ENCODE results near the gene CNIH4.

CNIH4 gene

DNA sequence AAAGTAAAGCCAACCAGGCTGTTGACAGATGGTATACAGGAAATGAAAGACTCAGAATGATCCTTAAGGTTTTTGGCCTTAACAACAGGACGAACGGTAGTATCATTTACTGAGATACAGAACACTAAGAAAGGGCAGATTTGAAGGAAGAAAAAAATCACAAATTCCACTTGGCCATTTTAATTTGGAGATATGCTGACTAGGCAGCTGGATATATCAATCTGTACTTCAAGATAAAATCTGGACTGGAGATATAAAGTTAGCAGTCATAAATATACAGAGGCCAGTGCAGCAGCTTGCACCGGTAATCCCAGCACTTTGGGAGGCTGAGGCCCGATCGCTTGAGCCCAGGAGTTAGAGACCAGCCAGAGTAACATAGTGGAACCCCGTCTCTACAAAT, 28.0 kb upstream of the CNIH4 start:
- TF ChIP-seq, protein P1, sequence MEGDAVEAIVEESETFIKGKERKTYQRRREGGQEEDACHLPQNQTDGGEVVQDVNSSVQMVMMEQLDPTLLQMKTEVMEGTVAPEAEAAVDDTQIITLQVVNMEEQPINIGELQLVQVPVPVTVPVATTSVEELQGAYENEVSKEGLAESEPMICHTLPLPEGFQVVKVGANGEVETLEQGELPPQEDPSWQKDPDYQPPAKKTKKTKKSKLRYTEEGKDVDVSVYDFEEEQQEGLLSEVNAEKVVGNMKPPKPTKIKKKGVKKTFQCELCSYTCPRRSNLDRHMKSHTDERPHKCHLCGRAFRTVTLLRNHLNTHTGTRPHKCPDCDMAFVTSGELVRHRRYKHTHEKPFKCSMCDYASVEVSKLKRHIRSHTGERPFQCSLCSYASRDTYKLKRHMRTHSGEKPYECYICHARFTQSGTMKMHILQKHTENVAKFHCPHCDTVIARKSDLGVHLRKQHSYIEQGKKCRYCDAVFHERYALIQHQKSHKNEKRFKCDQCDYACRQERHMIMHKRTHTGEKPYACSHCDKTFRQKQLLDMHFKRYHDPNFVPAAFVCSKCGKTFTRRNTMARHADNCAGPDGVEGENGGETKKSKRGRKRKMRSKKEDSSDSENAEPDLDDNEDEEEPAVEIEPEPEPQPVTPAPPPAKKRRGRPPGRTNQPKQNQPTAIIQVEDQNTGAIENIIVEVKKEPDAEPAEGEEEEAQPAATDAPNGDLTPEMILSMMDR (conservative IDR thresholded peaks at IDR 0.05): no peak
- peak overlapping the region; percentile 98 for H3K27ac ChIP-seq

DNA sequence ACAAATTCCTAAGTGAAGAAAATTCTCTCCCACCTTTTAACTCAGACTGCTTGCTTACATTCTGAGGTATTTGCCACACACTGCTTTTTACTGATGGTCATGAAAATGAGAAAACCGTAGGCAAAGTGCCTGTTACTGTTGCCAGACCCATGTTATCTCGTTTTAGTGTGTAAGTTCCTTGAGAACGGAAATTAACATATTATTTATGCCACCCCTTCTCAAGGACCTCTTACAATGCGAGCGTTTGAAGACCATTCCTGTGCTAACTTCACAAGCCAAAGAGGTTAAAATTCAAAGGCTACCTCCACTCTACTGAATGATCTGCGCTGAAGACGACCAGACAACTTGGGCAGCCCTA, 27.2 kb upstream of the CNIH4 start:
- TF ChIP-seq, protein P1 (conservative IDR thresholded peaks at IDR 0.05): no peak
- H3K27ac ChIP-seq: peak overlapping the region; percentile 98

DNA sequence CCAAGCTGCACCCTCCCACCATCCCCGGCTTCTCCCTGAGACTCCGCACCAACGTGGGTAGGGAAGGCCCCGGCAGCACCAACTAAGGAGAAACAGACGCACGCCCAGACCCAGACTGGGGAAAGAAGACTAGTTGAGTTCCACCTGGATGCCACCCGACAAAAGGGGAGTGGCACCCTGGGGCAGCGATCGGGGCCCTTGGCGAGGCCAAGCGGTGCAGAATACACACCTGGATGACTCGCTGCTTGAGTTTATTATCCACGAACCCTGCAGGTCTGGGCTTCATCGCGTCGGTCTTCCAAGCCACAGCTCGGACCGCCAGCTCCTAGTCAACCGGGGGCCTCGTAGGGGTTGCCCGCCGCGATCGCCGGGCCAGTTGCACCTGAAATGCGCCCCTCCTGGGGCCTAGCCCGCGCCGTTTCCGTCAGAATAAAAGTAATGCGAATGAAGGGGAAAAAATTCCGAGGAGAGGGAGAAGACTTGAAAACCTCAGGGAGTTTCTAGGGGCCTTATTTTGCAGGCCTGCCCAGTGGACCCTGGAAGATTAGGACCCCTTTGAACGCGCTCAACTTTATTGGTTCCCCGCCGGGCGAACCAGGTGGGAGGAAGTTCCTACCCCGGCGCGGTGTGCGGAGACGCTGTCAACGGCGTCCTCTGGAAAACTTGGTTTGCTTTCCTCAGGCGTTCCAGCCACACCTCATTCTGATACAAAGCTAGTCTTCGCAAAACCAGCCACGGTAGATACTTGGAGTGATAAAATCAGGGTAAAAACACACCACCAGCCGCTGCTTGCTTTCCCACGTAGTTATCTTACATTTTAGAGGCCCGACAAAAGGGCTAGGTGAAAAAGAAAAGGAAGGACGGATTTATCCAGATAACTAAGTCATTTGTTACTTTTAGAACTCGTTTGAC, 26.6 kb upstream of the CNIH4 start, which contains the start of gene NVL:
Gene NVL, minus strand, starts transcription at position 331 of the 912 bp plus-strand sequence. Its CDS starts 45 bp downstream, at position 286.
- peak within 1 kb of the TSS; percentile 98 for H3K27ac ChIP-seq
- TF ChIP-seq, protein P1 (conservative IDR thresholded peaks at IDR 0.05): no peak

DNA sequence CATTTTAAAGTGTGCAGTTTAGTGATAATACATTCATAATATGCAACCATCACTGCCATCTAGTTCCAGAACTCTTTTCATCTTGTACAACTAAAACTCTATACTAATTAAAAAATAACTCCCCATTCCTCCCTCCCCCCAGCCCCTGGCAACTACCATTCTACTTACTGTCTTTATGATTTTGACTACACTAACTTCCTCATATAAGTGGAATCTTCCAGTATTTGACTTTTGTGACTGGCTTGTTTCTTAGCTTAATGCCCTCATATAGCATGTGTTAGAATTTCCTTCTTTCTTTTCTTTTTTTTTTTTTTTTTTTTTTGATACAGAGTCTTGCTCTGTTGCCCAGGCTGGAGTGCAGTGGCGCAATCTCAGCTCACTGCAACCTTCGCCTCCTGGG, 25.4 kb upstream of the CNIH4 start:
- H3K27ac ChIP-seq: peak overlapping the region; percentile 98
- TF ChIP-seq, protein P1 (conservative IDR thresholded peaks at IDR 0.05): no peak

DNA sequence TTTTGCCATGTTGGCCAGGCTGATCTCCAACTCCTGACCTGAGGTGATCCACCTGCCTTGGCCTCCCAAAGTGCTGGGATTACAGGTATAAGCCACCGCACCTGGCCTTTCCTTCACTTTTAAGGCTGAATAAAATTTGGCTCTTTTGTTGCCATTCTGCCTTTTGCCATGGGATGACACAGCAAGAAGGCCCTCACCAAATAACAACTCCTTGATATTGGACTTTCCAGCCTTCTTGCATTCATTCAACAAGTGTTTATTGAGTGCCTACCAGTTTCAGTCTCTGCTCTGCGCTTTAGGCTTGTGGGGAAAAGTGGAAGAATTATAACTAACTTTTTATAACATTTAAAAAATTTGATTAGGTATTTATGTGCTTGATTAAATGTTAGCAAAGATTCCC, 24.9 kb upstream of the CNIH4 start:
- TF ChIP-seq, protein P1 (conservative IDR thresholded peaks at IDR 0.05): no peak
- H3K27ac ChIP-seq: peak overlapping the region; percentile 98

DNA sequence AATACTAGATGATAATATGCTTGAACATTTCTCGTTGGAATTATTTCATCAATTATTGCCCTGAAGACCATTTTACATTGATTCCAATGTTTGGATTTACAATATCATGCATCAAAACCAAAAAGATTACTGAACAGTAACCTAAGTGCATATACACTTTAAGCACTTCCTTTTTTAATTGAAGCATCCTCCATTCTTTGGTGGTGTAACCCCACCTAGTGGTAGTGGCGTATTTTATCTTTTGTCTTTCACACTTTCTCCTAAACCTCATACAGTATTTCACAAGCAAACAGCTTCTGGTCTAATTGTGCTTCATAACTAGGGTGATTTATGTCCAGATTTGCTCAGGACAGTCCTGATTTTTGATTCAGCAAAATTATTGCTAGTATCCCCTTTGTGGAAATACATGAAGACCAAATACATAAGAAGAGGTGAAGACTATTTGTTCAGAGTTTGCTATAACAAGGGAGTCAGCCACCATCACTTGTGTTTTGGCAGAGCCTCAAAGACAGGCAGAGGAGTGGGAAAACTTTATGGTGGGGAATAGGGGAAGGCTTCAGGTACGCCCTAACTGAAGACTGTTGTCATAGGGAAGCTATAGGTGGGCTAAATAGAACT, 23.3 kb upstream of the CNIH4 start:
- H3K27ac ChIP-seq: peak overlapping the region; percentile 98; the same call in 1 of the 2 replicates
- TF ChIP-seq, protein P1 (conservative IDR thresholded peaks at IDR 0.05): peak; percentile 76
